Mucosa of rectum (tissue), 2 donors: ENCODE data around the gene TGFBR3.

Experiments
- H3K27ac ChIP-seq, 2 donors: one replicate each; pipeline ENCODE4 v1.7.0; 2013; ENCODE audit warnings: inconsistent platforms in 2 of 2, low read depth in 2 of 2, low read length in 2 of 2
- H3K27me3 ChIP-seq, 2 donors: one replicate each; pipeline ENCODE4 v1.7.0; 2013; ENCODE audit warnings: low read length in 2 of 2; ENCODE audit not compliant: control insufficient read depth in 2 of 2, insufficient read depth in 2 of 2
- H3K36me3 ChIP-seq, 2 donors: one replicate each; pipeline ENCODE4 v1.7.0; 2013; ENCODE audit warnings: low read length in 2 of 2; ENCODE audit not compliant: control insufficient read depth in 2 of 2, insufficient read depth in 2 of 2
- H3K4me1 ChIP-seq, 2 donors: one replicate each; pipeline ENCODE4 v1.7.0; 2013; ENCODE audit warnings: low read length in 2 of 2, mild to moderate bottlenecking in 1 of 2; ENCODE audit not compliant: control insufficient read depth in 2 of 2, insufficient read depth in 2 of 2
- H3K4me3 ChIP-seq, 2 donors: one replicate each; pipeline ENCODE4 v1.7.0; 2013; ENCODE audit warnings: low read length in 2 of 2
- H3K9ac ChIP-seq, 2 donors: one replicate each; pipeline ENCODE4 v1.7.0; 2013; ENCODE audit warnings: low read length in 2 of 2, low read depth in 1 of 2, mild to moderate bottlenecking in 1 of 2
- H3K9me3 ChIP-seq, 2 donors: one replicate each; pipeline ENCODE4 v1.7.0; 2013; ENCODE audit warnings: low read length in 2 of 2; ENCODE audit not compliant: control insufficient read depth in 2 of 2
- donor health status: healthy.
- donor health status: Normal muscosa, but diverticular disease.

TGFBR3 gene

GRCh38 chr1:91814448-91814847, 71.5 kb downstream of the TGFBR3 start:
- Histone ChIP-seq H3K36me3 (no peaks in the 10 kb centered on the region), H3K27me3 (no peaks in the 10 kb centered on the region), H3K4me3 (no peak overlapping the region), H3K4me1 (peaks cover under 1 to 5% of the 10 kb centered on the region in 2 donors), H3K9ac (no peak overlapping the region), H3K27ac (no peak overlapping the region), H3K9me3 (no peaks in the 10 kb centered on the region)

DNA sequence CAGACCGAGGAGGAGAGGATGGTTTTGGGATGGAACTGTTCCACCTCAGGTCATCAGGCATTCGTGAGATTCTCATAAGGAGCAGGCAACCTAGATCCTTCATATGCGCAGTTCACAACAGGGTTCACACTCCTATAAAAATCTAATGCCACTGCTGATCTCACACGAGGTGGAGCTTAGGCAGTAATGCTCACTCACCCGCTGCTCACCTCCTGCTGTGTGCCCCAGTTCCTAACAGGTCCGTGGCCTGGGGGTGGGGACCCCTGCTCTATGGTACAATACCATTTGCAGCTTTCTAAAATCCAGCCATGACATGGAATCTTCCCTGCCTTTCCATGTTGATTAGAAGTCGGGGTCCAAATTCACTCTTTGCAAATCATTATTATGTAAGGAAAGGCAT, 72.1 kb downstream of the TGFBR3 start:
- Histone ChIP-seq H3K4me3 (no peak overlapping the region), H3K36me3 (no peaks in the 10 kb centered on the region), H3K4me1 (peaks cover 0 to 2% of the 10 kb centered on the region in 2 donors)

DNA sequence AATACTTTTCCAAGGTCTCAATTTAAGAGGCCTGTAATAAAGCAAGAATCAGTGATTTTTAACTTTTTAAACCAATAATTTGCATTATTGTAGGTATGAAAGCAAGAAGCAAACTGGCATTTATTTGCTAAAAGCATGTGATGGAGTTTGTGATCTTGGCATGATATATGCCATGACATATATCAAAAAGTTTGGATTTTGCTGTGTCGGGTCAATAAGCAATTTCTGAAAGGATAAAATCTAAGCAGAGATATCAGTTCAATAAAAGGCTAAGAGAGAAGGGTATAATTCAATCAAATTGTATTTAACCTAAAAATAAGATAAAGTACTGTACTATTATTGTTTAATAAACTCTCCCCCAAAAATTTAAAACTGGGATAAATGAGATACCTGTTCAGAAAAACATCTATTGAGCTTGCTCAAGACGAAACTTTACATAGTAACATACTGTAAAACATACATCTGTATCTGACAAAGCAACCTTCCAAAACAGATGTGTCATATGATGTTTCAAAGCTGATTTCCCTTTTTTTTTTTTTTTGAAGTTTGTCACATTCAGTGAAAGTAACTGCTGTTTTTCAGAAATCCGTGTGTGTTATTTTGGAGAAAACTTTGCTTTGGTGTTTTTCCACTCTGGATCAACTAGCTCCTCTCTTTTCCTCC, 74.5 kb downstream of the TGFBR3 start:
- H3K27me3 ChIP-seq, result no peaks in the 10 kb centered on the region
- no peak overlapping the region for H3K27ac ChIP-seq
- no peaks in the 10 kb centered on the region for H3K36me3 ChIP-seq
- peaks cover 0 to 2% of the 10 kb centered on the region in 2 donors for H3K4me1 ChIP-seq
- no peak overlapping the region for H3K9ac ChIP-seq
- H3K4me3 ChIP-seq, result no peak overlapping the region
- H3K9me3 ChIP-seq, result no peaks in the 10 kb centered on the region

More for the DNA sequence above, 72.1 kb downstream of the TGFBR3 start:
- no peak overlapping the region for H3K9ac ChIP-seq
- no peaks in the 10 kb centered on the region for H3K27me3 ChIP-seq
- H3K27ac ChIP-seq, result no peak overlapping the region
- no peaks in the 10 kb centered on the region for H3K9me3 ChIP-seq

- Histone ChIP-seq H3K36me3 (no peaks in the 10 kb centered on the region), H3K27me3 (no peaks in the 10 kb centered on the region), H3K4me1 (peaks cover 2% of the 10 kb centered on the region in 2 donors), H3K9me3 (no peaks in the 10 kb centered on the region), H3K4me3 (no peak overlapping the region), H3K27ac (no peak overlapping the region), H3K9ac (no peak overlapping the region)
These were observed 76.6 kb downstream of the TGFBR3 start for GRCh38 chr1:91809317-91809716.

DNA sequence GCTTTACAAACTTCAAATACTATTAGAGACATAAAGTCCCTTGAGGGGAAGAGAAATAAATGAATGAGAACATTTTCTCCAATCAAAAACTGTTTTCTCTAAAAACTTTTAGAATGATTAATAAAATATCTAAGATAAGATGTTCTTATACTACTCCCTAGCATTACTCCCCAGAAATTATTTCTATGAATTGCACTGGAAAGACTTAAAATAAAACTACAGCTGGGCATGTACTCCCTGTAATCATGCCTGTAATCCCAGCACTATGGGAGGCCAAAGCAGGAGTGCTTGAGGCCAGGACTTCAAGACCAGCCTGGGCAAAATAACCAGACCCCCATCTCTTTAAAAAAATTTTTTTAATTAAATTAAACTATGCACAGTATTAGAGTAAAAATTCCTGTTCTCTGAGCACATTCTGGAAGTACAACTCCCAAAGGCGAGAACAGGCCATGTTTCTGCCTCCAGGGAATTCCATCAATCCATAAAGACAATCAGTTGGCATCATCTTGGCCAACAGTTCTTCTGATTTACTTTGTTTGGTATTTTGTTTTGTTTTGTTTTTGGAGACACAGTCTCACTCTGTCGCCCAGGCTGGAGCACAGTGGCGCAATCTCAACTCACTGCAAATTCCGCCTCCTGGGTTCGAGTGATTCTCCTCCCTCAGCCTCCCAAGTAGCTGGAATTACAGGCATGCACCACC, 77.9 kb downstream of the TGFBR3 start:
- H3K36me3 ChIP-seq, result no peaks in the 10 kb centered on the region
- no peak overlapping the region for H3K4me3 ChIP-seq
- no peaks in the 10 kb centered on the region for H3K9me3 ChIP-seq
- H3K27ac ChIP-seq, result no peak overlapping the region
- no peaks in the 10 kb centered on the region for H3K27me3 ChIP-seq
- no peak overlapping the region for H3K9ac ChIP-seq
- H3K4me1 ChIP-seq, result peaks cover 9 to 10% of the 10 kb centered on the region in 2 donors

DNA sequence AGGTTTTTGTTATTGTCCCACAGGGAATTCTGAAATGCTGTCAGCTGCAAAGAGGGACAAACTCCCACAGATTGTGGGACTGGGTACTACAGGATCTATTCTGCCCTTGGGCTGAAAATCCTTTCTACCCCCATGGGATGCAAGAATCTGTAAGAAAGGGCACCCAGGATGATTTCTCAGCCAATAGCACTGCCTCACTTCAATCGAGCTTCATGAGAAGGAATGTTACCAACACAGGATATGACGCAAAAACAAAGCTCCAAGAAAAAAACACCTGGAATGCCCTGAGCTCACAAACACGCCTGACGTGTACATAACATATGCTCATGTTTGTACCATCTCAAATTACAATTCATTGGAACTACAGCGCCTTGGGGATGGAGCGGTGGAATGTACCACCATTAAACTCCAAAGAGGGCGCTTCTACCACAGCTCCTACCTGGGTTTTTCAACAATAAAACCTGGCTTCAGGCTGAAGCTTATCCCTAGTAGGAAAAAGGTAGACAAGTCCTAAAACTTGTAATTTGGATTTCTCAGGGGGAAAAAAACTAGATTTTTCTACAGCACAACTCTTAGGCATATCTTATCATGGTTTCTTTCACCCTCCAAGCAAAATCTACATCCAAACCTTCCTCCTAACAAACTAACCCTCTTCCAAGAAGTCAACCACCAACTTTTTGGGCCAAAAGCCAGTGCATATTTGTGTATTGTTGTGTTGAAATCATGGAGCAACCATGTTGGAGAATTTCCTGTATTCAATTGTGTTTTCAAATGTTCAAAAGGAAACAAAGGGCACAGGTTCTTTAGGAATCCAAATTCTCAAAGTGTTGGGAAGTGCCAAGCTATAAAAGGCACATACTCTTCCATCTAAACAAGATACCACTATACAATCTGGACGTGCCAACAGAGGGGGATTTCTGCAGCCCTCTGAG, 78.9 kb downstream of the TGFBR3 start:
- Histone ChIP-seq H3K9ac (no peak overlapping the region), H3K9me3 (no peaks in the 10 kb centered on the region), H3K4me3 (no peak overlapping the region), H3K27ac (no peak overlapping the region), H3K36me3 (no peaks in the 10 kb centered on the region), H3K27me3 (no peaks in the 10 kb centered on the region), H3K4me1 (peaks cover 9 to 10% of the 10 kb centered on the region in 2 donors)

DNA sequence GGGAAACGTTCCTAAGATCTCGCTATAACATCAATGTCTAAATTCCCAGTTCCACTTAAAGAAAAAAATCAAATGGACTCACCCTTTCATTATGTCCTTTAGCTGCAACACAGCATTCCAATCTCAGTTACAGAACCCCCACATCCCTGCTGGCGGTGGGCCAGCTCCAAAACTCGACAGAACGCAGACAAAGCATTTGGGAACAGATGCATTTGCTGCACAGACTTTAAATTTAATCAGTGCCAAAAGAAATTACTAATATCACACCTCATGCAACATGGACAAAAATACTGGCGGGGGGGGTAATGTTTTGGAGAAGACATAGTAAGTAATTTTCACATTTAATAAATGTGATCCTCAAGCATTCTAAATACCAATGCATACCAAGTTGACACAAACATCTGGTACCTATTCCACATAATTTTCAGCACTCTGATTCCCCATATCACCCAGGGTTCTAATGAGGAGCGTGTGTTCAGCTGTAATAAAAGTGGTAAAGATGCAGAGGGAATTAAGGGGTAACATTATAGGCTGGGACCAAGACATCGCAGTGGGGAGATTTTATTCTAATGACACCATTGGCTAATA, 79.7 kb downstream of the TGFBR3 start:
- Histone ChIP-seq H3K9me3 (no peaks in the 10 kb centered on the region), H3K9ac (no peak overlapping the region), H3K36me3 (no peaks in the 10 kb centered on the region), H3K4me3 (no peak overlapping the region), H3K27ac (no peak overlapping the region), H3K4me1 (peaks cover 9 to 10% of the 10 kb centered on the region in 2 donors), H3K27me3 (no peaks in the 10 kb centered on the region)

DNA sequence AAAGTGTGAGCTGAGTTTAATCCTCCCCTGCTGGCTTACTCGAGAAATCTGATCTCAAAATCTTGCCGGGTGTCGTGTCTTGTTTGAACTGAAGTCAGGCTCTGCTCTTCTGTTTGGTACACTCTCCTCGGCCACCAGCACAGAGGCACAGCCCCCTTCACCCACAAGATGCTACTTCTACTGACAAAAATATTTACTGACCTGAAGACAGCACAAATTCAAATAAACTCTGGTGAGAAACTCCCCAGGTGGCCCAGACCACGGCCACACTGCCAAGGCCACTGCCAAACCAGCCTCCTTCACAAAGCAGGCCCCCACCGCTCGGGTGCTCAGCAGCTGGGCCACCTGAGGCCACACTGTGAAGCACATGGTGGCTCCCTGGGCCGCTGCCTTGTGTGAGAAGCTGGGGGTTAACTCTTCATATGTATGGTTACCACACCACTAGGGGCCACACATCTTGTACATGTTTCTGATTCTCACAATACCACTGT, 80.6 kb downstream of the TGFBR3 start:
- no peaks in the 10 kb centered on the region for H3K36me3 ChIP-seq
- no peaks in the 10 kb centered on the region for H3K9me3 ChIP-seq
- H3K4me3 ChIP-seq, result no peak overlapping the region
- H3K9ac ChIP-seq, result no peak overlapping the region
- H3K4me1 ChIP-seq, result peaks cover 9 to 10% of the 10 kb centered on the region in 2 donors
- no peaks in the 10 kb centered on the region for H3K27me3 ChIP-seq
- H3K27ac ChIP-seq, result no peak overlapping the region

DNA sequence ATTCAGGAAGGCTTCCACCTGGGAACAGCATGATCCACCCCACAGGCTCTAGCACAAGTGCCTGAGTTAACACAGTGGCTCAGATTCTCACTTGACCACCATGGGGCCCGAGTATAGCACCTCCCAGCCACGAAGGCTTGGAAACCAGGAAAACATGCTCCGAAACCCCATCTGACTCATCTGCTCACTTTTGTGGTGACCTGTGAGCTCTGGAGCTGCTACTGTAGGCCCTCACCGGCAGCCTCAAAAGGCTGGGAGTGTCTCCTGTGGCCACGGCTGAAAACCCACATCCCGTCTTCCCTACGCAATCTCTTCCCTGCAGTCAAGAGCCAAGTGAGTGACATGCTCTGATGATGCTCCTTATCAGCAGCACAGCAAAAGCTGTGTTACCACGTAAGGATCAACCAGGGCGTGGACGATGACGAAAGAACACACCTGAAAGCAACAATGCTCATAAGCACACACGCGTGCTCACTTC, 81.4 kb downstream of the TGFBR3 start:
- no peak overlapping the region for H3K9ac ChIP-seq
- no peak overlapping the region for H3K4me3 ChIP-seq
- H3K36me3 ChIP-seq, result no peaks in the 10 kb centered on the region
- H3K9me3 ChIP-seq, result no peaks in the 10 kb centered on the region
- peak overlapping the region in 1 of 2 donors; percentile 53 for H3K27ac ChIP-seq
- no peaks in the 10 kb centered on the region for H3K27me3 ChIP-seq
- peaks cover 9 to 10% of the 10 kb centered on the region in 2 donors for H3K4me1 ChIP-seq
